Activated CD4-positive, alpha-beta T cell treated with anti-CD3 and anti-CD28 coated beads, Interleukin-2, amount 10 ng/mL, durations not matched to agents 7 days and 5 days (primary cell): ENCODE measurements around the gene ETFA. TPM values are rescaled to one million over a fixed set of nuclear protein-coding genes. Genes with fewer than 3 reads are reported as not detected.
"Not testable (repeated sequence)": the region's sequence is repeated elsewhere in the genome, so short reads cannot be mapped to it uniquely, and the experiment has no call there.

Experiments used
- CTCF ChIA-PET: fragments of 350-600 bp; sonication (Branson Sonifier 250); formaldehyde crosslinking; loops from one replicate; lab custom pipeline; 2021; ENCODE audit warnings: antibody characterized with exemption; lab: Charles Lee
- POLR2A ChIA-PET: fragments of 350-600 bp; sonication (Branson Sonifier 250); formaldehyde crosslinking; loops from one replicate; lab custom pipeline; 2021; ENCODE audit warnings: antibody characterized with exemption; lab: Charles Lee
- DNase-seq: peaks from one replicate; pipeline ENCODE4 v3.0.0-alpha.2; 2020
- H3K27ac Mint-ChIP-seq: one replicate; pipeline ENCODE4 v1.8.0; 2021; ENCODE audit warnings: mild to moderate bottlenecking, moderate library complexity, mixed read lengths
- H3K27me3 Mint-ChIP-seq: one replicate; pipeline ENCODE4 v1.8.0; 2021; ENCODE audit warnings: mixed read lengths
- H3K36me3 Mint-ChIP-seq: one replicate; pipeline ENCODE4 v1.8.0; 2021; ENCODE audit warnings: low read depth, mixed read lengths
- H3K4me1 Mint-ChIP-seq: one replicate; pipeline ENCODE4 v1.8.0; 2021; ENCODE audit warnings: mixed read lengths
- H3K4me3 Mint-ChIP-seq: one replicate; pipeline ENCODE4 v1.8.0; 2021; ENCODE audit warnings: mild to moderate bottlenecking, moderate library complexity, mixed read lengths
- H3K9me3 Mint-ChIP-seq: one replicate; pipeline ENCODE4 v1.8.0; 2021; ENCODE audit warnings: mixed read lengths
- total RNA-seq, 2 experiments: library from RNA; stranded (reverse); gene quantifications; one replicate each; pipeline ENCODE4 v1.2.3, GENCODE V29; 2021

The ETFA gene
- total RNA-seq, 2 experiments from 2014 or later = 81.6 to 82.9 TPM

DNA sequence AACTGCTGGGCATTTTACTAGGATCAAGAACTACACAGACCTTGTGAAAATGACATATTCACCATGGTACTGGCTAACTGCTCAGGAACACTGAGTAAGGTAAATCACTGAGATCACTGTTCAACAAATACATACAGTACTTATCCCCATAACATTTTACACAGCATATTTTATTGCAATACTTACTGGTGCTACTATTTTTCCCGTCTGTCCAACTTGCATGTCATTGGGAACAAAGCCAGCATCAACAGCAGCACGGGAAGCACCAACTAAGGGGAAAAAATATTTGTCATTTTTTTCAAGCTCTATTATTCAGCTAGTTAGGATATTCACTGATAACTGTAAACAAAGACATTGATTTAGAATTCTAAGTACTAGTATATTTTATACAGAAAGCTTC lies 37.0 kb downstream of the ETFA start:
- H3K36me3 Mint-ChIP-seq = peaks cover 56% of the 10 kb centered on the region
- H3K27ac Mint-ChIP-seq = no peak overlapping the region
- no peaks in the 10 kb centered on the region for H3K4me1 Mint-ChIP-seq
- peaks cover 6% of the 10 kb centered on the region for H3K9me3 Mint-ChIP-seq
- POLR2A ChIA-PET = no interaction called here
- CTCF ChIA-PET = no interaction called here
- DNase-seq = no peak
- no peaks in the 10 kb centered on the region for H3K27me3 Mint-ChIP-seq
- H3K4me3 Mint-ChIP-seq = no peak overlapping the region

GRCh38 chr15:76270876-76271275 lies 40.4 kb downstream of the ETFA start:
- Mint-ChIP-seq H3K4me1 (no peaks in the 10 kb centered on the region), H3K36me3 (peaks cover 60% of the 10 kb centered on the region), H3K27me3 (no peaks in the 10 kb centered on the region), H3K27ac (no peak overlapping the region), H3K9me3 (peaks cover 24% of the 10 kb centered on the region), H3K4me3 (no peak overlapping the region)
- no peak for DNase-seq
- POLR2A ChIA-PET = no interaction called here
- CTCF ChIA-PET = no interaction called here

- no peak overlapping the region for H3K4me3 Mint-ChIP-seq
- DNase-seq = no peak
- H3K27ac Mint-ChIP-seq = no peak overlapping the region
- peaks cover 84% of the 10 kb centered on the region for H3K36me3 Mint-ChIP-seq
- H3K9me3 Mint-ChIP-seq = peaks cover 55% of the 10 kb centered on the region
- H3K4me1 Mint-ChIP-seq = peaks cover 2% of the 10 kb centered on the region
- no peaks in the 10 kb centered on the region for H3K27me3 Mint-ChIP-seq
- ChIA-PET CTCF (no interaction called here), POLR2A (interaction anchor here (0.6 kb wide), 1 partner anchor 18 kb away, joined by 3 read pairs; no protein-coding TSS in a partner anchor)
Observed at GRCh38 chr15:76267077-76267476, 44.2 kb downstream of the ETFA start.

DNA sequence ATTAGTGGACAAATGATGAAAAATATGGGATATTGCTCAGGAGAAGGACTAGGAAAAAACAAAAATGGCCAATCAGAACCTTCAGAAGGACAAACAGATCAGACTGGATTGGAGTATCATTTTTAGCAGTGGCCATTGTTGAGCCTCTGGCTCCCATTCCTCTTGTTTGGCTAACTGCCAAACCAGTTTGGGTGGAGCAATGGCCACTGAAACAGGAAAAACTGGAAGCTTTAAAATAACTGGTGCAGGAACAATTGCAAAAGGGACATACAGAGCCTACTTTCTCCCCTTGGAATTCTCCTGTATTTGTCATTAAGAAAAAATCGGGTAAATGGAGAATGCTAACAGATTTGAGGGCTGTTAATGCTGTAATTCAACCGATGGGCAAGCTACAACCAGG lies 45.5 kb downstream of the ETFA start:
- DNase-seq, H3K4me3 Mint-ChIP-seq, H3K4me1 Mint-ChIP-seq, CTCF ChIA-PET, POLR2A ChIA-PET, H3K27me3 Mint-ChIP-seq, H3K27ac Mint-ChIP-seq: not testable (repeated sequence)
- Mint-ChIP-seq H3K36me3 (peaks cover 88% of the 10 kb centered on the region), H3K9me3 (peaks cover 57% of the 10 kb centered on the region)

DNA sequence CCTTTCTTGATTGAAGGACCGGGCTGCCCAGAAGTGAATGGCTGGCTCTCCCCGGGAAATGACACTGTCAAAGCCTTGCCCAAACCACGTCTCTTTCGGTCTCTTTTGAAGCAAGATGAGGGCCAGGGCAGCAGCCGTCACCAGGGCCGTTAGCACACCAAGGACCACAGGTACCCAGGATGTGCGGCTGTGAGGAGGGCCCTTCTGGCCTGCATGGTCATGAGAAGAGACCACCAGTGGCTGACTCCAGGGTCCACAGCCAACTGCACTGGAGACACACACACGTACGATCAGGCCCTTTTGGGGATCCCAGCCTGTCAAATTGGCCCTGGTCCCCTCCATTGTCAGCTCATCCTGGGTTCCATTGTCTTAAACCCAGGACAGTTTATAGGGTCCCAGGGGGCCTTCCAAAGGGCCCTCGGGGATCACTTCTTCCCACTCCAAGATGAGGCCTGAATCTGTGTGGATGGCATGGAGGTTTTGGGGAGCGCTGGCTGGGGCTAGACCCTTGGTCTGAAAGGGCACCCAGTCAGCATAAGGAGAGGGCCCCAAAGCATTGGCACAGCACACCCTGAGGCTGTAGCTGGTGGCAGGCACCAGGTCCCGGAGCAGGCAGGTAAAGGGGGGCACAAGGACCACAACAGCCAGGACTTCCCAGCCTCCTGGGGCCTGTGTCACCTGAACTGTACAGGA lies 50.9 kb downstream of the ETFA start:
- H3K9me3 Mint-ChIP-seq = peaks cover 27% of the 10 kb centered on the region
- POLR2A ChIA-PET = no interaction called here

DNA sequence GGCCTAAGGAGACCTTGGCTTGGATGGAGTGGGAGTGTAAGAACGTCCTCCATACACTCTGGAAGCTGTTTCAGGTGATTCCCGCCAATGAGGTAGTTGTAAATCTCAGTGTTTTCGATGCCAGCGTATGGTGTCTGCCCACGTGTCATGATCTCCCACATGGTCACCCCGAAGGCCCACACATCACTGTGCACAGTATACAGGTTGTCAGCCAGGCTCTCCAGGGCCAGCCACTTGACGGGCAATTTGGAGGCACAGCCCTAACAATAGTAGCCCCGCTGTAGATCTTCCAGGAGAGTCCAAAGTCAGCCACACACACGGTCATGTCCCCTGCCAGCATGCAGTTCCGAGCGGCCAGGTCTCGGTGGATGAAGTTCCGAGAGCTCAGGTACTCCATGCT lies 51.9 kb downstream of the ETFA start:
- Mint-ChIP-seq H3K4me1 (peaks cover 3% of the 10 kb centered on the region), H3K36me3 (peaks cover 50% of the 10 kb centered on the region)

More for the DNA sequence above, 50.9 kb downstream of the ETFA start:
- no peak overlapping the region for H3K27ac Mint-ChIP-seq
- CTCF ChIA-PET = no interaction called here
- peaks cover 59% of the 10 kb centered on the region for H3K36me3 Mint-ChIP-seq
- peaks cover 3% of the 10 kb centered on the region for H3K4me1 Mint-ChIP-seq
- no peaks in the 10 kb centered on the region for H3K27me3 Mint-ChIP-seq
- no peak overlapping the region for H3K4me3 Mint-ChIP-seq
- DNase-seq = no peak

GRCh38 chr15:76258460-76258859 lies 52.8 kb downstream of the ETFA start:
- no peak overlapping the region for H3K4me3 Mint-ChIP-seq
- CTCF ChIA-PET = no interaction called here
- no peaks in the 10 kb centered on the region for H3K27me3 Mint-ChIP-seq
- POLR2A ChIA-PET = no interaction called here
- peaks cover 3% of the 10 kb centered on the region for H3K4me1 Mint-ChIP-seq
- no peak overlapping the region for H3K27ac Mint-ChIP-seq
- peaks cover 10% of the 10 kb centered on the region for H3K9me3 Mint-ChIP-seq
- DNase-seq = no peak
- peaks cover 41% of the 10 kb centered on the region for H3K36me3 Mint-ChIP-seq

More for the DNA sequence above, 51.9 kb downstream of the ETFA start:
- Mint-ChIP-seq H3K9me3 (peaks cover 18% of the 10 kb centered on the region), H3K27me3 (no peaks in the 10 kb centered on the region), H3K27ac (no peak overlapping the region), H3K4me3 (no peak overlapping the region)
- DNase-seq = no peak
- ChIA-PET POLR2A (no interaction called here), CTCF (no interaction called here)

DNA sequence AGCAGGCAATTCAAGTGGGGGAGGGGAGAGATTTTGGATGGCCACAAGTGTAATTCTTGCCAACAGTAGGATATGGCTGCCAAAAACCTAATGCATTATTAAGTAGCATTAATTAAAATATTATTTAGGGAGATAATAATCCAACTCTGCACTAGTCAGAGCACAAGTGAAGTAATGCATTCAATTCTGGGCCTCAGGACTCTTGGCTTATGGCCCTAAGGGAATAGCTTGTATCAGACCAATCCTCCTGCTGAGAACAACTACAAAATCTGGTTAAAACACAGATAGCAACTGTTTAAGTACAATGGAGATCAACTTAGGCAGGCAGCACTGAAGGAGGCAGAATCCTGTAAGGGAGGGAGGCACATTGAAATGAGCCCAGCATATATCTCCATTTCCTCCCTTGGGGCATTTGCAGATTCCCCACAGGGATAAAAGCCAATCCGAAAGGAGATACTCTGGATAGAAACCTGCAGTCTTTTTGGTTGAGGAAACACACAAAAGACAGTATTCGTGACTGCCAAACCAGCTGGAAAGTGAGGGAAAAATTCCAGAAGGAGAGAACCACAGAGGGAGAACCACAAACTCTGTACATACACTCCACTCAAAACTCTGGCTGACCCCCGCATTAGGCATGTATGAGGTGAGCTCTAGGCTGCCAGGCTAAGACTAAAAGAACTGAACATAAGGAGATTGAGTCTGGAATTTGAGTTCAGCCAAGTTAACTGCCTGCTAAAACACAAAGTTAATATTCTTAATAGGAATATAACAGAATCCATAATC lies 57.4 kb downstream of the ETFA start:
- no peak overlapping the region for H3K4me3 Mint-ChIP-seq
- POLR2A ChIA-PET = no interaction called here
- H3K4me1 Mint-ChIP-seq = no peaks in the 10 kb centered on the region
- H3K9me3 Mint-ChIP-seq = no peaks in the 10 kb centered on the region
- H3K36me3 Mint-ChIP-seq = peaks cover 5% of the 10 kb centered on the region
- no peaks in the 10 kb centered on the region for H3K27me3 Mint-ChIP-seq
- CTCF ChIA-PET = no interaction called here
- no peak for DNase-seq
- no peak overlapping the region for H3K27ac Mint-ChIP-seq

DNA sequence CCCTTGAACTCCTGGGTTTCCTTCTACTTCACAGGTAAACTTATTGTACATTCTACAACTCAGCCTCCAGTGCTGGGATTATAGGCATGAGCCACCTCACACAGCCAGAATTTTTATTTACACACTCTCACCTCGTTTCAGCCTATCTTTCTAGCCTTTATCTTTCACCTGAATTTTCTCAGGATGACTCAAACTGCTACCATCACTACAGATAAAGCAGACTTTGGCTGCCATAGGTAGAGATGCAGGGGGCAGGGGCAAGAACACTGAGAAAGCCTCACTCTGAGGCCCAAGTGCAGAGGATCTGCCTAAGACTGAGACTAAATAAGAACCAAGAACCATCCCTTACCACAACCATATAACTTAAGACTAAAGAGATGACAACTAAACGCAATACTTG lies 59.0 kb downstream of the ETFA start:
- POLR2A ChIA-PET = no interaction called here
- DNase-seq = no peak
- H3K9me3 Mint-ChIP-seq = no peaks in the 10 kb centered on the region
- peaks cover 3% of the 10 kb centered on the region for H3K36me3 Mint-ChIP-seq
- no peaks in the 10 kb centered on the region for H3K27me3 Mint-ChIP-seq
- no peak overlapping the region for H3K27ac Mint-ChIP-seq
- H3K4me3 Mint-ChIP-seq = no peak overlapping the region
- no peaks in the 10 kb centered on the region for H3K4me1 Mint-ChIP-seq
- CTCF ChIA-PET = no interaction called here

DNA sequence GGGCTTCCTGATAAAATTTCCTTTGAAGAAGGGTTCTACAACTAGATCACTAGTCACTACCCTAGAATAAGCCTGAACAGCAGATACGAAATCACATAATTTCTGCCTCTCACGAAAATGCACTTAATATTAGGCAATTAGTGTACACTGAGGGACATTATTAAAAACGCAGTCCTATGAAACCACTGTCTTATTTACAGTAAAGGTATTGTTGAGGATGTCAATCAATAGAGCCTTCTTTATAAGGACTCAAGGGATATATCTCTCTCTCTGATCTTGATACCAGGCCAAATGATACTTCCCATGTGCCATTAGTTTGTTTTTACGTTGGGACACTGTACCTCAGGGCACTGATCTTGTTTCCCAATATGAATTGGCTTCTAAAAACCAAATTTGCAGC lies 59.6 kb downstream of the ETFA start:
- H3K27me3 Mint-ChIP-seq = no peaks in the 10 kb centered on the region
- no peak overlapping the region for H3K4me3 Mint-ChIP-seq
- no peaks in the 10 kb centered on the region for H3K4me1 Mint-ChIP-seq
- ChIA-PET CTCF (no interaction called here), POLR2A (no interaction called here)
- no peaks in the 10 kb centered on the region for H3K9me3 Mint-ChIP-seq
- no peak for DNase-seq
- H3K27ac Mint-ChIP-seq = no peak overlapping the region
- H3K36me3 Mint-ChIP-seq = no peaks in the 10 kb centered on the region

DNA sequence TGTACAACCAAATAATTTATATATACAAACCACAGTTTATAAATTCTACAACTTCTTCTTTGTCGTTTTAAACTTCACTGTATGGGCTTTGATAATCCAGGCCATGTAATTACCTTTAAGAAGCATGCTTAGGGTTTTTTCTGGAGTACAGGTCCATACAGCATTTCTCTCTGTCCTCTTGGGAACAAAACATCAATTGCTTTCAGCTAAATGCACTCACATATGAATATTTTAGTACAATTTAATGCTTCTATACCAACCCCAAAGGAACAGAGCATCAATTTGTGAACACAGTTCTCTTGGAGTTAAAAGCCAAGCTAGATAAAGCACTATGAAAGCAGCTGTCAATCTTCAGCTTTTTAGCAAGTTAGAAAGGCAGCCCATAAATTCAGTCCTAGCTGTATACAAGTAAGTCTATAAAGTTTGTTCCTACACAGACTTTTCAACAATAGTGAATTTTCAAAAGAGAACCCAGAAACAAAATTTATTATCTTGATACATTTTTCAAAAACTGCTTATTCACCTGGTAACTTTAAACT lies 66.1 kb downstream of the ETFA start:
- no peak for DNase-seq
- H3K36me3 Mint-ChIP-seq = peaks cover 7% of the 10 kb centered on the region
- H3K4me3 Mint-ChIP-seq = no peak overlapping the region
- no peaks in the 10 kb centered on the region for H3K27me3 Mint-ChIP-seq
- POLR2A ChIA-PET = no interaction called here
- no peaks in the 10 kb centered on the region for H3K4me1 Mint-ChIP-seq
- H3K9me3 Mint-ChIP-seq = no peaks in the 10 kb centered on the region
- no peak overlapping the region for H3K27ac Mint-ChIP-seq
- CTCF ChIA-PET = no interaction called here

- POLR2A ChIA-PET = no interaction called here
- CTCF ChIA-PET = interaction anchor here (0.8 kb wide), 1 partner anchor 9 kb away, joined by 3 read pairs; no protein-coding TSS in a partner anchor
- no peaks in the 10 kb centered on the region for H3K4me1 Mint-ChIP-seq
- H3K27ac Mint-ChIP-seq = peak overlapping the region; percentile 9
- H3K36me3 Mint-ChIP-seq = peaks cover 9% of the 10 kb centered on the region
- no peak overlapping the region for H3K4me3 Mint-ChIP-seq
- H3K27me3 Mint-ChIP-seq = no peaks in the 10 kb centered on the region
- no peak for DNase-seq
- H3K9me3 Mint-ChIP-seq = no peaks in the 10 kb centered on the region
Observed at GRCh38 chr15:76239786-76240185, 71.5 kb downstream of the ETFA start.

DNA sequence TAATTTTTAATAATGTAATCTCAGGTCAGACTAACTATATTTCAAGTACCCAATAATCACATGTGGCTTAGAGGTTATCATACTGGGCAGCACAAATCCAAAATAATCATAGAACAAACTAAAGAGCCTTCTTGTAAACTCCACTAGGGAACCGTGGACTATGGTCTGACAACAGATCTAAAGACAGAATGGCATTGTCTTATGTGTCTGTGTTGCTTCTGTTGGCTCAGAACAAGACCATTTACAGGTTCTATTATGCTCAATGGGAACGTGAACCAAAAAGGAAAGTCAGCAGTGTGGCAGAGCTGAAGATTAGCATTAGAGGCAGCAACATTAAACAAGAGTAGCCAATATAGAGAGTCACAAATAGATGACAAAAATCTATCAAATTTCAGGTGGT lies 74.9 kb downstream of the ETFA start:
- CTCF ChIA-PET = interaction anchor here (1.5 kb wide), 1 partner anchor 15 kb away, joined by 3 read pairs; no protein-coding TSS in a partner anchor
- Mint-ChIP-seq H3K9me3 (no peaks in the 10 kb centered on the region), H3K27me3 (no peaks in the 10 kb centered on the region), H3K4me3 (no peak overlapping the region), H3K4me1 (no peaks in the 10 kb centered on the region), H3K36me3 (peaks cover 4% of the 10 kb centered on the region), H3K27ac (no peak overlapping the region)
- POLR2A ChIA-PET = no interaction called here
- no peak for DNase-seq
